ENCODE data around the gene SUN2. TPM values are rescaled to one million over a fixed set of nuclear protein-coding genes. Genes with fewer than 3 reads are reported as not detected.

SUN2 gene
- total RNA-seq, 6 donors from 2014 or later: 191 to 436 (median 275) TPM

- WGBS, 2 donors: 84 to 87% methylated on average over 7 of the region's 7 CpGs
- no peaks in the 10 kb centered on the region for H3K9me3 ChIP-seq
- ATAC-seq (ENCODE audit: low FRiP score in 2 of 2) (no peak), DNase-seq (no peak)
- H3K36me3 ChIP-seq: no peaks in the 10 kb centered on the region
- H3K27me3 ChIP-seq: peaks cover 0 to 5% (median 0%) of the 10 kb centered on the region in 4 donors
- H3K27ac ChIP-seq: no peak overlapping the region
- TF ChIP-seq POLR2AphosphoS5 (IDR thresholded peaks at IDR 0.05) (no peak), EP300 (IDR thresholded peaks at IDR 0.05) (no peak), CTCF (IDR thresholded peaks at IDR 0.05) (no peak), POLR2A (IDR thresholded peaks at IDR 0.05) (no peak)
- H3K4me1 ChIP-seq: peaks cover 18 to 25% (median 20%) of the 10 kb centered on the region in 4 donors
- H3K4me3 ChIP-seq: no peak overlapping the region
Observed at GRCh38 chr22:38759005-38759404, 3.2 kb upstream of the SUN2 start.

- no peaks in the 10 kb centered on the region for H3K36me3 ChIP-seq
- peaks cover 0 to 5% (median 0%) of the 10 kb centered on the region in 4 donors for H3K27me3 ChIP-seq
- no peak overlapping the region for H3K27ac ChIP-seq
Observed at GRCh38 chr22:38758276-38758945, 2.6 kb upstream of the SUN2 start.

DNA sequence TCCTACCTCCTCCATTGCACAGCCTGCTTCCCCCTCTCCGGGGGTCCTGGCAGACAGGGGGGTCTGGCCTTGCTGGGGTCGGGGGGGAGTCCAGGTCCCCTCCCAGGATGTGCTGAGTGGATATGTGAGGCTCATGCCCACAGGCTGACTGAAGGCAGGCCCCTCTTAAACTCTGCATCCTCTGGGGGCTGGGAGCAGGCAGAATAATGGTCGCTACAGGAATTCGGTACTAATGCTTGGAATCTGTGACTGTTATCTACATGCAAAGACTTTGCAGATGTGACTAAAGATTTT lies 1.6 kb upstream of the SUN2 start:
- no peak for ATAC-seq (ENCODE audit: low FRiP score in 2 of 2)
- 70 to 93% methylated on average over 3 to 4 of the region's 4 CpGs for WGBS, 2 donors
- peak overlapping the region in 3 of 4 donors; percentile 95 to 98 (median 97) for H3K27ac ChIP-seq

More at GRCh38 chr22:38758276-38758945, 2.6 kb upstream of the SUN2 start:
- Histone ChIP-seq H3K4me3 (no peak overlapping the region), H3K4me1 (peaks cover 23 to 31% (median 26%) of the 10 kb centered on the region in 4 donors), H3K9me3 (no peaks in the 10 kb centered on the region)
- ATAC-seq (ENCODE audit: low FRiP score in 2 of 2) (no peak), DNase-seq (no peak)
- 85 to 90% methylated on average over 7 to 16 of the region's 16 CpGs for WGBS, 2 donors
- no peak for TF ChIP-seq EP300 (IDR thresholded peaks at IDR 0.05)
- TF ChIP-seq CTCF (IDR thresholded peaks at IDR 0.05): no peak
- TF ChIP-seq POLR2AphosphoS5 (IDR thresholded peaks at IDR 0.05): no peak
- TF ChIP-seq POLR2A (IDR thresholded peaks at IDR 0.05): no peak

DNA sequence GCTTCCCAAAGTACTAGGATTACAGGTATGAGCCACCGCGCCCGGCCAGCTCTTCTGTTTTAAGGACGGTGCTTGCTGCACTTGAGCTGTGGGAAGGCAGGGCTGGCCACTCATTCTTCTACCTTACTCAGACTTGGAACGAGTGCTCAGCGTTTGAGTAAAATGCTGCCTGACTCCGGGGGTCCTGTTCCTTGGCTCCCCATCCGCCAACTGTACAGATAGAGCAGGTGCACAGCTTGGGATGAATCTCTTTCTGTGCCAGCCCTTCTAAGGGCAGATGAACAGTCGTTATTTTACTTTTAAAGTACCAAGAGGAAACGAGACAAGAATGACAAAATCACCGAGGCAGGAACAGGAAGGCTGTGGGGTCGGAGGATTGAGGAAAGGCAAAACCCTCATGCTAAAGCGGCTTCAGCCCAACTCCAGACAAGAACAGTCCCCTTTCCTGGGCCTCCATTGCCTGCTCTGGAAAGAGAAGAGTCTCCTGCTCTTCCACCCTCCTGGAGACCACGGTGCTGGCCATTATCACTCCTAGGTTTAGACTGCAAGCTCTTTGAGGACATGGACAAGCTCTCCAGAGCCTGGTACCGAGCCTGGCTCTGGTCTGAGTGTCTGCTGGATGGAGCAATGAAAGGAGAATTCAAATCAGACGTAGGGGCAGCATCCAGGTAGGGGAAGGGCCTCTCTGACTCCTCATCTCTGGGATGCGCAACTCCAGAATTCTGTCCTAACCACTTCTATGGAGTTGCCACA lies 1.1 kb upstream of the SUN2 start:
- peak overlapping the region in 3 of 4 donors; percentile 59 to 86 (median 69) for H3K4me3 ChIP-seq
- TF ChIP-seq EP300 (IDR thresholded peaks at IDR 0.05): no peak
- no peak for TF ChIP-seq POLR2AphosphoS5 (IDR thresholded peaks at IDR 0.05)
- TF ChIP-seq CTCF (IDR thresholded peaks at IDR 0.05): no peak
- no peak for TF ChIP-seq POLR2A (IDR thresholded peaks at IDR 0.05)
- ATAC-seq (ENCODE audit: low FRiP score in 2 of 2) (no peak), DNase-seq (peak in 1 of 2 donors; percentile 73)
- peaks cover 0 to 13% (median 9%) of the 10 kb centered on the region in 4 donors for H3K36me3 ChIP-seq
- H3K4me1 ChIP-seq: peaks cover 39 to 45% (median 39%) of the 10 kb centered on the region in 4 donors
- no peaks in the 10 kb centered on the region for H3K9me3 ChIP-seq
- peak overlapping the region; percentile 95 to 98 (median 96) for H3K27ac ChIP-seq
- no peaks in the 10 kb centered on the region for H3K27me3 ChIP-seq
- WGBS, 2 donors: 35 to 58% methylated on average over 13 to 17 of the region's 17 CpGs

More for the DNA sequence above, 1.6 kb upstream of the SUN2 start:
- Histone ChIP-seq H3K4me1 (peaks cover 33 to 41% (median 35%) of the 10 kb centered on the region in 4 donors), H3K4me3 (peak overlapping the region in 1 of 4 donors; percentile 59), H3K36me3 (peaks cover 0 to 8% (median 4%) of the 10 kb centered on the region in 4 donors), H3K27me3 (peaks cover 0 to 2% (median 0%) of the 10 kb centered on the region in 4 donors), H3K9me3 (no peaks in the 10 kb centered on the region)
- TF ChIP-seq CTCF (IDR thresholded peaks at IDR 0.05) (no peak), POLR2A (IDR thresholded peaks at IDR 0.05) (no peak), EP300 (IDR thresholded peaks at IDR 0.05) (no peak), POLR2AphosphoS5 (IDR thresholded peaks at IDR 0.05) (no peak)
- no peak for DNase-seq

All from upper lobe of left lung (tissue), 6 donors.